NCI-H1105 treated with DMSO at 0.1 percent for 48 hours (cell line): ENCODE data around the gene TNFSF18.
"Not testable (repeated sequence)": the region's sequence is repeated elsewhere in the genome, so short reads cannot be mapped to it uniquely, and the experiment has no call there.

Source experiments
- DNase-seq: peaks from one replicate; lab custom pipeline; 2025; lab: John Stamatoyannopoulos, UW

The TNFSF18 gene, protein sequence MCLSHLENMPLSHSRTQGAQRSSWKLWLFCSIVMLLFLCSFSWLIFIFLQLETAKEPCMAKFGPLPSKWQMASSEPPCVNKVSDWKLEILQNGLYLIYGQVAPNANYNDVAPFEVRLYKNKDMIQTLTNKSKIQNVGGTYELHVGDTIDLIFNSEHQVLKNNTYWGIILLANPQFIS

GRCh38 chr1:173050865-173051264 lies at the start of gene TNFSF18:
Gene TNFSF18, minus strand, starts transcription at chr1:173050941. Its CDS starts 45 bp downstream, at chr1:173050896.
- DNase-seq = no peak

- no peak for DNase-seq
Measured at GRCh38 chr1:173099166-173099565, 48.4 kb upstream of the TNFSF18 start.

DNA sequence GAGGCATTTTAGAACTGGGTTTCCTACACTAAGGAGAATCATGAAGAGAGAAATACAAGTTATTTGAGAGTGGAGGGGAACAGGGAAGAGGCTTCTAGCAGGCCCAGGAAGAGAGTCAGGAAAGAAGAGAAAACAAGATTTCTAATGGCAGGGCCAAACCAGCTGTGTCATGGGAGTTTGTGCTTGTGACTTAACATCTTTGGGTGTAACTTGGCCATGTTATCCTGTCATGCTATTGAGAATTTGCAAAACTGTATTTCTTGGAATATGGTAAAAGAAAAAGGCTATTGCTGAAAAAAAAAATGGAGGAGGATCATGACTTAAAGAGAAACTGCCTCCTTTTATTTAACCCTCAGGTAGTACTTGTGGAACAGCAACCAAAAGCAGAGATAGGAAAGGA lies 47.4 kb upstream of the TNFSF18 start:
- DNase-seq = no peak

- no peak for DNase-seq
Measured at GRCh38 chr1:173097001-173097400, 46.3 kb upstream of the TNFSF18 start.

DNA sequence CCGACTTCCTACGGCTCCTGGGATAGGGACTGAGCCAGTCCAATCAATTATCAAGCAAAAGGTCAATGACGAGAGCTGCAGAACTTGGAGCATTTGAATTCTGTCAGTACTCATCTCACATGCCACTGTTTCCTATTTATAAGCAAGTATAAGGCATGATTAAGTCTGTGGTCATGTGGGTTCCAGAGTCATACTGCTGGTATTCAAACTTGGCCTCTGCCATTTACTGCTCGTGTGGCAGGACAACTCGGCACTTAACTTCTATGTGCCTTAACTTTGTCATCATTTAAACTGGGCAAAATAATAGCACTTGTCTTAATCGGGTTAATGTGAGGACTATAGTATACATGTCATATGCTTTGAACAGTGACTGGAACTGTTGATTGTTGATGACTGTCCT lies 44.9 kb upstream of the TNFSF18 start:
- no peak for DNase-seq

- DNase-seq = no peak
Measured at GRCh38 chr1:173094541-173094940, 43.8 kb upstream of the TNFSF18 start.

DNA sequence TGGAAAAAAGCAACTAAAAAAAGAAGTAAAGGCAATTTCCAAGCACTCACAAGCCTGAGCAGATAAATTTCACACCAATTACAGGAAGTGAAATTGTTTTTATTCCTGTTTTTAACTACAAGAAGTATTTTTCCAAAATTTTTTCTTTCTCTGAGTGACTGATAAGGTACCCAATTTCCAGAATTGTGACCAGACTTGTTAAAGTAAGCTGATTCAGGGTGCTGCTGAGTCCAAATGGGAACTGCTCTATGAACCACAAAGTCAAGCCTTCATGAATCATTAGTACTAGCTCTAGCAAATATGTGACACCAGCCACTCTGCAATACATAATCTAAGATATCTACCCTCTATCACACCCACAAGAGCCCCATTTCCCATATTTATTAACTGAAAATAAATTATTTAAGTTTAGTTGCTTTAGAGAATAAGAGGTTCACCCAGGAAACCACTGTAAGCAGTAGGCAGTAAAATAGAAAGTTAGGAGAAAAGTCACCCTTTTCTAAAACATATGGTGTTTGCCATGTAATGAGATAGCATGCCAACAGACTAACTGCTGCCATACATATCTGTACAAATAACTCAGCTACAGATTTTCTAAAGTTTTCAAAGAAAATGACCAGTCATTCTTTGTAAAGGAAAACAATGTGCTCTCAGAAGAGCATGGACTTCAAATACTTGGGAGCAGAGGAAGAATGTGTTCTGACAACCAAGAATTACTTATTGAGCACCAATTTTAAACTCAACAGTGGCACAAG lies 43.1 kb upstream of the TNFSF18 start:
- DNase-seq = no peak

GRCh38 chr1:173084292-173084691 lies 33.6 kb upstream of the TNFSF18 start:
- DNase-seq = no peak

GRCh38 chr1:173082913-173083312 lies 32.2 kb upstream of the TNFSF18 start:
- DNase-seq = no peak

DNA sequence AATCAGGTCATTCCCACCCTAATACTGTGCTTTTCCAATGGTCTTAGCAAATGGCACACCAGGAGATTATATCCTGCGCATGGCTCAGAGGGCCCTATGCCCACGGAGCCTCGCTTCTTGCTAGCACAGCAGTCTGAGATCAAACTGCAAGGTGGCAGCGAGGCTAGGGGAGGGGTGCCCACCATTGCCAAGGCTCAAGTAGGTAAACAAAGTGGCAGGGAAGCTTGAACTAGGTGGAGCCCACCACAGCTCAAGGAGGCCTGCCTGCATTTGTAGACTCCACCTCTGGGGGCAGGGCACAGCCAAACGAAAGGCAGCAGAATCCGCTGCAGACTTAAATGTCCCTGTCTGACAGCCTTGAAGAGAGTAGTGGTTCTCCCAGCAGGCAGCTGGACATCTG lies 23.5 kb upstream of the TNFSF18 start:
- DNase-seq = not testable (repeated sequence)

GRCh38 chr1:173064011-173064410 lies 13.3 kb upstream of the TNFSF18 start:
- DNase-seq = no peak

DNA sequence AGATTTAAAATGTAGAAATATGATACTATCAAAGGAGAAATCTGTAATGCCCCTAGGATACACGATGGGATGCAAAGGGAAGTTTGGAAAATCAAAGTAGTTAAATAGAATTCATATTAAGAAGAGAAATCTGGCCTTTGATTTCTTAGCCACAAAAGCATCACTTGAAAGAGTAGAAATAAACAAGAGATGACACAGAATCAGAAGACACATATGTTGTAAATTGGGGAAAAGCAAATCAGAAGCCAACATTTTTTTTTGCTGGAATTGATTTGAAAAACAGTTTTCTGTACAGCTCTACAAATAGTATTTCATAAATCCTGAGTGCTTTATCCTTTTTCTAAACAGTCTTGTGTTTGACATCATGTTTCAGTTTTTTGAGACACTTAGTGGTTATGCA lies 12.4 kb upstream of the TNFSF18 start:
- no peak for DNase-seq

DNA sequence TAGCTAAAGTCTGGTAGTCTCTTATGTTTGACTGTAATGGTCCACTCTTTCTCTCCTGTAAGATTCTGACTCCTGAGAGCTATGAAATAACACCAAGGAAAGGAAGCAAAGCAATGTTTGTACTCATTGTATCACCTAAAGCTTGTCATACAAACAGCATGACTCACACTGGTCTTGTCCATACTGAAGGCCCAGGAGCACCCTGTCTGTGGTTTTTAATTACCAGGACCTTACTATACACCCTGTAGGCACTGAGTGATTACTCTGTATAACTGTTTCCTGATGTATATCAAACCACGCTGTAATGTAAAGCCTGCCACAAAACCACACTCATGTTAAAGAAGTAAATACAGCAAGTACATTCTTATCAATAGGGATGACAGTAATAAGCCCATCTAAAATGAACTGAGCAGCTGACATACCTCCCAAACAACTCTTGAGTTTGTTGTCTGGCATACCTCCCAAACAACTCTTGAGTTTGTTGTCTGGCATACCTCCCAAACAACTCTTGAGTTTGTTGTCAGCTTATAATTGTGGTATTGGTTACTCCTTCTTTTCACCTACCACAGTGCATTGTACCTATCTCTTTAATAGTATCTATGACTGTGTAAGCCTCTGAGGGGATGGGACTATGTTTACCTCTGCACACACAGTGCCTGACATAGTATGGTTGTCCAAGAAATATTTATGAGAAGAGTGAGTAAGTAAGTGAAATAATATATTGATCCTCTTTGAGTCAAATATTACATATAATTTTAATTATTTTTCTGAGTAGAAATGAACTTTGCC lies 11.6 kb upstream of the TNFSF18 start:
- no peak for DNase-seq

DNA sequence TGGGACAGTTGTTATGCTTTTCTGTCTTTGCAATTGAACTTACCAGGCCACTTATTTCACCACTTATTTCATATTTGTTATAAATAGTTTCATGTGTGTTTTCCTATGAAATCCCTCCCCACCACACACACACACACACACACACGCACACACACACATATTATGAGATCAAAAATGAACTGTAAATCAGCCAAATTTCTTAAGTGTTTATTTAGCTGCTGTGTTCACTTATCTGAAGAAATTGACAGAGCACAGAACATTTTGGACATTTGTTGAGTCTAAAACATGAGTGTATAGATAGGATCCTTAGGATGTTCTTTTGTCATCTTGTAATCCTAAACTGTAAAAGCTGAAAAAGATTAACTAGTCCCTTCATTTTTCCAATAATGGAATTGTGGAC lies 7.8 kb upstream of the TNFSF18 start:
- no peak for DNase-seq

DNA sequence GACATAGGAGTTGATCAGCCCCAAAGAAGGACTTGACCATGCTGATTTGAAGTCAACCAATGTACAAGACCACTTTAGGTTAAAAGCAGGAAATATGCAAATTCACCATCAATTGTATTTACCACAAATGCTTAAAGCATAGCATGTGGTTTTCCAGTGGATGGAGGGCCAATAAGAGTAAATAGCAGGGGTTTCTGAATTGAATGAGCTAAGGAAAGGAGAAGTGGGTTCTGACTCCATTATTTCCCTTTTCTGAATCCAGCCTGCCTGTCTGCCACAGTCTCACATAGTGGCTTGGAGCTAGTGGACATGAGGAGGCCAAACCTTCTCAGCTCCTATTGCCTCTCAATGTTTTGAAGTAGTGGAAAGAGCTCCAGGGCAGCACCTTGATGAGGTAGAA lies 7.2 kb upstream of the TNFSF18 start:
- no peak for DNase-seq

DNA sequence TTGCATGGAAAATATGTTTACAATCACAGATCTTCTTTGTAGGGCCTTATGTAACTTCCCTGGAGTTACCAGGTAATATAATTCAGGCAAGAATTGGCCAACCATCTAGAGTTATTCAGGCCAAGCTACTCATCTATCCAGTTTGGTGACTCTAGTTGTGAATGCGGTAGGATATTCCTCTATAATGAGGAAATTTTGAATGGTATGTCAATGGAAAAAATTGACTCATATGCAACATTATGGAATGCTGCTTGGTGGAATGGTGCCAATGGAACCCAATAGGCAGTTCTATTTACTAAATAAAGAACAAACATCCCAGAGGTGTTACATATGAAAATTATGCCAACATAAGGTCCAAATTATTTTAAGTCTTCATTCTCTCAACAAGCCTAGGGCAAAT lies 5.6 kb upstream of the TNFSF18 start:
- no peak for DNase-seq

DNA sequence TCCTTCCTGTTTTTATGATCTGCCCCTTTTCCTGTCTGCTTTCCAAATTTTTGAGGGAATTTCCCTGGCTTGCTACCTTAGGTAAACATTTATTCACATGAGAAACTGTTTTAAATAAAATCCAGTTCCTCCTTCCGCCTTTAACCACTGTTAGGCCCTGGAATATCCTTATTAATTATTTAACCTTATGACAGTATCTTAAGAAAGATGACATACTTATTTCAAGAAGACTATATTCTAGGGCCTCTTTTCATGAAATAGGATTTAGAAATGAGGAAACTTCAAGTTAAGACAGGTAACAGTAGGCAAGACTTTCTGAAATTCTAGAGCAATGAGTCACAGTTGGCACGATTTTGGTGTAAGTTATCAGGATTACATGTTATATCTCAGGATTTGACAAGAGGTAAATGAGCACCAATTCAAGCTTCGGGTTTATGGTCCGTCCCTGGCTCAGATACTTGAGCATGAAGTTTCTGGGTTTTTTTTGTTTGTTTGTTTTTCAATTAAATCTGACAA lies 2.0 kb upstream of the TNFSF18 start:
- DNase-seq = no peak

GRCh38 chr1:173049322-173049633 lies 1.5 kb downstream of the TNFSF18 start:
- DNase-seq = no peak

GRCh38 chr1:173048621-173049321 lies 2.0 kb downstream of the TNFSF18 start:
- DNase-seq = no peak

DNA sequence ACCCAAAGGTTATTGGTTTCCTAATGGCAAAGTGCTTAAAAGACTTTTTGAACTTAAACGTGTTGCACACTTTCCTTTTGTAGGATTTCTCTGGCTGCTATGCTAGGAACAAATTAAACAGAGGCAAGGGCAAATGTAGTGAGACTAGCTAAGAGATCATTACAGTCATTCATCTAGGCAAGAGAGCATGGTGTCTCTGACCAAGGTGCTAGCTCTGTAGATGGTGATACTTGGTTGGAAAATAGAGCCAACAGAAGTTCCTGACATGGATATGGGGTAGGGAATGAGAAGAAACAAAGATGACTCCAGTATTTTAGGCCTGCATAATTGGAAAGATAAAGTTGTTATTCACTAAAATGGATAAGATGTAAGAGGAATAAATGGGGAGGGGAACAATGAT lies 6.1 kb downstream of the TNFSF18 start:
- no peak for DNase-seq

DNA sequence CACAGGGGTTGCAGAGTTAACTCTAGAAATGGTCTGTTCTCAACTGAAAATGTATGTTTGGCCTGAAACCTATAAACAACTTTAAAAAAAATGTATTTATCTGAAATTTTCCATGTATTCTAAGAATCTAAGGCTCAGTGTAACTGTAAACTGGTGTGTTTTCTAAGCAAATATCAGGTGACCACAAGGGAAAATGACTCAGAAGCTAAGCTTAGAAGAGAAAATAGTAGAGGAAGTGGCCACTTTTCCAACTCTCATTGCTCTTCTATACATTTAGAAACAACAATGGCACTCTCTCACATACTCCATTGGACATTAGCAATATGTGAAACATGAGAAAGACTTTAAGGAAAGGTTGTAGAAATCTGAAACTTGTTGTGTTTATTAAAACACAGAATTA lies 7.5 kb downstream of the TNFSF18 start:
- DNase-seq = no peak

GRCh38 chr1:173042806-173043205 lies 7.9 kb downstream of the TNFSF18 start:
- DNase-seq = no peak
